Kidney (tissue), 14 donors: ENCODE measurements around the gene OR5C1. TPM values are rescaled to one million over a fixed set of nuclear protein-coding genes. Genes with fewer than 3 reads are reported as not detected.

ENCODE experiments used
- DNase-seq, 5 donors: peaks; one replicate each; pipeline ENCODE4 v3.0.0-alpha.2; 2013 to 2020
- FAIRE-seq: peaks from 2 replicates; lab custom pipeline; 2012; peaks lifted over from hg19 to GRCh38; lab: Jason Lieb, UNC
- H3K27ac ChIP-seq, 2 donors: one replicate each; pipeline ENCODE4 v1.7.0; 2013; ENCODE audit warnings: low read depth in 2 of 2, low read length in 2 of 2, inconsistent platforms in 1 of 2
- H3K27me3 ChIP-seq: one replicate; pipeline ENCODE4 v1.7.1; 2013; ENCODE audit warnings: low read length, inconsistent platforms; ENCODE audit not compliant: control insufficient read depth, insufficient read depth
- H3K36me3 ChIP-seq, 3 donors: one replicate each; pipeline versions ENCODE4 v1.7.0 to v1.7.1; 2013; ENCODE audit warnings: low read length in 3 of 3, control low read depth in 1 of 3, inconsistent platforms in 1 of 3; ENCODE audit not compliant: insufficient read depth in 3 of 3, control insufficient read depth in 2 of 3
- H3K4me1 ChIP-seq, 3 donors: one replicate each; pipeline versions ENCODE4 v1.7.0 to v1.7.1; 2013; ENCODE audit warnings: low read length in 3 of 3, inconsistent platforms in 1 of 3, low read depth in 1 of 3; ENCODE audit not compliant: control insufficient read depth in 2 of 3, insufficient read depth in 2 of 3
- H3K4me3 ChIP-seq, 3 donors: one replicate each; pipeline versions ENCODE4 v1.7.0 to v1.8.1; 2013; ENCODE audit warnings: low read length in 3 of 3, control low read depth in 1 of 3, inconsistent platforms in 1 of 3
- H3K9ac ChIP-seq, 3 donors: one replicate each; pipeline versions ENCODE4 v1.7.0 to v1.7.1; 2013; ENCODE audit warnings: low read length in 3 of 3, control low read depth in 1 of 3, inconsistent platforms in 1 of 3
- H3K9me3 ChIP-seq, 3 donors: one replicate each; pipeline versions ENCODE4 v1.7.0 to v1.7.1; 2013; ENCODE audit warnings: low read length in 3 of 3, control low read depth in 1 of 3, inconsistent platforms in 1 of 3; ENCODE audit not compliant: control insufficient read depth in 2 of 3, insufficient read depth in 1 of 3
- CTCF ChIP-seq: IDR thresholded peaks from 3 replicates; pipeline ENCODE4 v1.5.1; 2012; ENCODE audit warnings: mild to moderate bottlenecking, moderate library complexity, borderline replicate concordance; ENCODE audit not compliant: insufficient read depth; ENCODE audit errors: extremely low read depth
- intact Hi-C: fragments of 100-400 bp; cut with DNase I; formaldehyde crosslinking; loops from one replicate; pipeline ENCODE4 v1.11.1; 2022
- polyA plus RNA-seq: library from polyadenylated mRNA; stranded (reverse); fragments of 350-450 nt; fragmentation: Illumina TruSeq; extraction: RNeasy Lipid Tissue Mini Kit (QIAGEN cat#74804); gene quantifications from one replicate; pipeline ENCODE4 v1.2.3, GENCODE V29; 2014; ENCODE audit warnings: low read depth, low replicate concordance; ENCODE audit not compliant: insufficient read depth
- total RNA-seq: library from RNA; stranded (reverse); fragmentation: NEBNext Ultra II Directional; extraction: Animal tissue kit (Norgen Biotek cat#: 25700); gene quantifications from one replicate; pipeline ENCODE4 v1.2.1, GENCODE V29; 2021
- donor health status: control.
- donor health status: control.
- donor health status: control.
- donor health status: control.
- donor health status: control.
- donor health status: DM: yes; HTN: yes; CAD: no.
- donor health status: Normal renal cell carcinoma (clear cell type).

OR5C1 gene
- total and polyA plus RNA-seq, 2 donors from 2014 or later, result not detected

DNA sequence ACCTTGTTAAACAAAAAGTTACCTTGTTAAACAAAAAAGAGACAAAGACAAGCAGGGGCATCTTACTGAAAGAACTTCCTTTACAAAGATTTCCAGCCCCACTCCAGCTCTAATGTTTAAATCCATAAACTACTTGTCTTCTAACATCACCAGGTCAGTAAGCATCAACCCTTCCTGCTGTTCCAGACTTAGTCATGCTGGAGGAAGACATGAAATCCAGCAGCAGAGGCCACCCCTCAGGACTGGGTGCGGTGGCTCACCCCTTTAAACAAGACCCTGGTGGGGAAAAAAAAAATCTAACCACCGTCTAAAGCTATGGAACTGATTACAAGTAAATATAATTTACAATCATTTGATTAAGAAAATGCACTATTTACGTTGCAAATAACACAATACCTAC lies 30.6 kb downstream of the OR5C1 start:
- FAIRE-seq, result no peak
- H3K4me3 ChIP-seq, result no peak overlapping the region
- intact Hi-C loops, result no loop called here
- H3K9ac ChIP-seq, result no peak overlapping the region
- no peaks in the 10 kb centered on the region for H3K27me3 ChIP-seq
- TF ChIP-seq CTCF, result no peak
- H3K27ac ChIP-seq, result peak overlapping the region; percentile 8 to 10
- H3K4me1 ChIP-seq, result peaks cover 0 to 5% (median 0%) of the 10 kb centered on the region in 3 donors
- no peaks in the 10 kb centered on the region for H3K9me3 ChIP-seq
- no peak for DNase-seq
- peaks cover 6 to 21% (median 21%) of the 10 kb centered on the region in 3 donors for H3K36me3 ChIP-seq

DNA sequence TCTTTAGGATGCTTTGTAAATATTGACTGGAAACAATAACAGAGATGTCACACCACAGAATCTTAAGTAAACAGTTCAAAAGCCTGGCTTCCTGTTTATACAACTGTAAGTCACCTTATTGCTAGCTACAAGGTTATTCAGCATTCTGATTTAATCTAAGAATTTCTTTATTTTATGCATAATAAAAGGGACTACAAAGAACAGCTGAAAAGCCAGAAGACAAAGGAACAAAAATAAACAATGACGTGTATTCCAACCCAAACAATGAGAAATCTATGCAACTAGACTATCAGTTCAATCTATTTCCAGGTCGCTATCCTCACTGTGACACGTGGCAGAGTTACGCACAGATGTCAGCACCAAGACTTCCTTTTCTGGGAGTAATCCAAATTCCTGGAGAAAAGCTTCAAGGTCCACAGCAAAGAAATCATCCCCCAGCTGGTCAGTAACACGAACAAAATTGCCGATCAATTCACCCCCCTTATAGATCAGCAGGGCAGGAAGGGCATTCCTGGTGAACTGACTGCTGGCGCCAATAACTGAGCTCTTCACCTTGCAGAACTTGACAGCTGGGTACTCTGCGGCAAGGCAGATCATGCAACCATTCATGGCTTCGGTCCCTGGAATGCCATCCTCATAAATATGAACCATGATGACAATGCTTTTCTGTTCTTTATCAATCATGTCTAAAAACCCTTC lies 31.2 kb downstream of the OR5C1 start:
- Histone ChIP-seq H3K36me3 (peaks cover 6 to 21% (median 21%) of the 10 kb centered on the region in 3 donors), H3K9me3 (no peaks in the 10 kb centered on the region), H3K27me3 (no peaks in the 10 kb centered on the region), H3K9ac (no peak overlapping the region), H3K4me1 (peaks cover 0 to 5% (median 0%) of the 10 kb centered on the region in 3 donors), H3K27ac (peak overlapping the region; percentile 10 to 23), H3K4me3 (no peak overlapping the region)
- TF ChIP-seq CTCF, result no peak
- intact Hi-C loops, result no loop called here
- DNase-seq (peak in 1 of 5 donors; percentile 32), FAIRE-seq (no peak)

- intact Hi-C loops, result no loop called here
- Histone ChIP-seq H3K9me3 (no peaks in the 10 kb centered on the region), H3K4me3 (no peak overlapping the region), H3K9ac (no peak overlapping the region), H3K27ac (peak overlapping the region in 1 of 2 donors; percentile 23), H3K36me3 (peaks cover 6 to 21% (median 21%) of the 10 kb centered on the region in 3 donors), H3K4me1 (peaks cover 0 to 5% (median 0%) of the 10 kb centered on the region in 3 donors), H3K27me3 (no peaks in the 10 kb centered on the region)
- DNase-seq, result no peak
- TF ChIP-seq CTCF, result no peak
- no peak for FAIRE-seq
Measured at GRCh38 chr9:122820490-122820845, 31.7 kb downstream of the OR5C1 start.
